HepG2 (cell line): Measurements from ENCODE around the gene MARCHF11. TPM values are rescaled to one million over a fixed set of nuclear protein-coding genes. Genes with fewer than 3 reads are reported as not detected.

Experiments
- AKNA ChIP-seq: sonication (generic); formaldehyde crosslinking; IDR thresholded peaks from 2 replicates; pipeline ENCODE4 v1.4.0; 2020; ENCODE audit warnings: missing genetic modification reagents, borderline replicate concordance
- BCL6 ChIP-seq: IDR thresholded peaks from 2 replicates; pipeline ENCODE4 v1.6.1; 2016; ENCODE audit warnings: missing genetic modification reagents, missing compliant biosample characterization
- BRCA1 ChIP-seq: sonication (generic); formaldehyde crosslinking; IDR thresholded peaks from 2 replicates; pipeline ENCODE4 v1.4.0; 2020; ENCODE audit warnings: missing genetic modification reagents
- CENPBD1 ChIP-seq: sonication (generic); formaldehyde crosslinking; IDR thresholded peaks from 2 replicates; pipeline ENCODE4 v1.8.0; 2022; ENCODE audit warnings: missing genetic modification reagents, low read depth, mild to moderate bottlenecking, borderline replicate concordance
- E2F1 ChIP-seq: sonication (generic); formaldehyde crosslinking; IDR thresholded peaks from 2 replicates; pipeline ENCODE4 v1.5.0; 2020; ENCODE audit warnings: missing genetic modification reagents
- ETV5 ChIP-seq: IDR thresholded peaks from 2 replicates; pipeline ENCODE4 v1.6.1; 2018; ENCODE audit warnings: missing biosample characterization, missing genetic modification reagents, inconsistent platforms, borderline replicate concordance
- EZH2 ChIP-seq: conservative IDR thresholded peaks from 2 replicates; pipeline ENCODE4 v1.6.1; 2012; ENCODE audit warnings: mild to moderate bottlenecking, low read depth, low read length, moderate library complexity
- GABPA ChIP-seq, 2 experiments: IDR thresholded peaks; 2 replicates each; pipeline ENCODE4 v1.6.1; 2011 to 2016; ENCODE audit warnings: low read depth in 2 of 2, low read length in 1 of 2, missing biosample characterization in 1 of 2, missing genetic modification characterization in 1 of 2
- HCFC1 ChIP-seq: fragments of 150-350 bp; IDR thresholded peaks from 2 replicates; pipeline ENCODE4 v1.6.1; 2014; ENCODE audit warnings: low read depth, low read length
- KDM2A ChIP-seq: sonication (generic); formaldehyde crosslinking; IDR thresholded peaks from 2 replicates; pipeline ENCODE4 v1.4.0; 2020; ENCODE audit warnings: low read depth, missing genetic modification reagents, borderline replicate concordance
- NCOA2 ChIP-seq: sonication (generic); formaldehyde crosslinking; IDR thresholded peaks from 2 replicates; pipeline ENCODE4 v1.8.0; 2022; ENCODE audit warnings: inconsistent platforms
- SNAPC5 ChIP-seq: sonication (generic); formaldehyde crosslinking; IDR thresholded peaks from 2 replicates; pipeline ENCODE4 v1.8.1; 2023; ENCODE audit warnings: mild to moderate bottlenecking, missing genetic modification reagents, borderline replicate concordance
- TMF1 ChIP-seq: sonication (generic); formaldehyde crosslinking; IDR thresholded peaks from 2 replicates; pipeline ENCODE4 v1.8.1; 2022; ENCODE audit warnings: low read depth, missing genetic modification reagents
- ZMAT3 ChIP-seq: sonication (generic); formaldehyde crosslinking; conservative IDR thresholded peaks from 2 replicates; pipeline ENCODE4 v1.7.0; 2021; ENCODE audit warnings: missing genetic modification reagents
- ZNF326 ChIP-seq: sonication (generic); formaldehyde crosslinking; IDR thresholded peaks from 2 replicates; pipeline ENCODE4 v1.4.0; 2020; ENCODE audit warnings: missing genetic modification reagents, borderline replicate concordance
- ZNF646 ChIP-seq: sonication (generic); formaldehyde crosslinking; IDR thresholded peaks from 2 replicates; pipeline ENCODE4 v1.9.0; 2021; ENCODE audit warnings: mild to moderate bottlenecking, missing genetic modification reagents
- polyA plus RNA-seq, 8 experiments: library from polyadenylated mRNA; depleted of rRNA in 3 of 8; stranded (reverse) in 7 of 8; unstranded in 1 of 8; fragments of >200 nt; fragmentation: Illumina TruSeq in 4 of 8; extraction: Trizol in 4 of 8; gene quantifications; 2 replicates each; pipeline versions ENCODE4 v1.2.1 to v1.2.3, GENCODE V29; 2011 to 2016; ENCODE audit warnings: low read depth in 4 of 8, missing spikeins in 1 of 8, mixed read lengths in 1 of 8; ENCODE audit not compliant: insufficient read depth in 1 of 8
- total RNA-seq, 5 experiments: library from RNA; depleted of rRNA; stranded (reverse); fragments of >200 nt; fragmentation: Illumina TruSeq; extraction: Trizol; gene quantifications; 2 replicates each; pipeline ENCODE4 v1.2.3, GENCODE V29; 2016; ENCODE audit warnings: low read depth in 1 of 5

The MARCHF11 gene
- total and polyA plus RNA-seq, 2 of the 13 experiments (the other 11 are each of a cell fraction or from before 2014, with no cell fraction given) = not detected

GRCh38 chr5:16178745-16179372 is 732 bp downstream of the MARCHF11 start (continued):
- TF ChIP-seq E2F1 (CRISPR knock-in tag) = no peak
- no peak for TF ChIP-seq CENPBD1 (CRISPR knock-in tag)
- no peak for TF ChIP-seq EZH2
- TF ChIP-seq ZMAT3 (CRISPR knock-in tag) = peak; percentile 47; the same call in 1 of the 2 replicates
- TF ChIP-seq ZNF326 (CRISPR knock-in tag) = no peak
- TF ChIP-seq ETV5 (CRISPR knock-in tag) = no peak
- TF ChIP-seq KDM2A = 0 out of 2 replicates have a peak, but pooled peaks have one; percentile 25
- no peak for TF ChIP-seq GABPA (IDR thresholded peaks at IDR 0.05; ENCODE audit: low read depth, low read length)
- no peak for TF ChIP-seq GABPA (CRISPR knock-in tag; IDR thresholded peaks at IDR 0.05; ENCODE audit: low read depth)
- TF ChIP-seq BCL6 (CRISPR knock-in tag) = no peak
- no peak for TF ChIP-seq SNAPC5 (CRISPR knock-in tag)
- TF ChIP-seq BRCA1 (CRISPR knock-in tag) = peak; percentile 85
- TF ChIP-seq NCOA2 (CRISPR knock-in tag) = 0 out of 2 replicates have a peak, but pooled peaks have one; percentile 16
- TF ChIP-seq TMF1 (CRISPR knock-in tag) = no peak
- TF ChIP-seq HCFC1 = no peak
- TF ChIP-seq AKNA (CRISPR knock-in tag) = no peak
- TF ChIP-seq ZNF646 (CRISPR knock-in tag) = no peak
